ENCODE results near the gene GABRB1.

Gene GABRB1

DNA sequence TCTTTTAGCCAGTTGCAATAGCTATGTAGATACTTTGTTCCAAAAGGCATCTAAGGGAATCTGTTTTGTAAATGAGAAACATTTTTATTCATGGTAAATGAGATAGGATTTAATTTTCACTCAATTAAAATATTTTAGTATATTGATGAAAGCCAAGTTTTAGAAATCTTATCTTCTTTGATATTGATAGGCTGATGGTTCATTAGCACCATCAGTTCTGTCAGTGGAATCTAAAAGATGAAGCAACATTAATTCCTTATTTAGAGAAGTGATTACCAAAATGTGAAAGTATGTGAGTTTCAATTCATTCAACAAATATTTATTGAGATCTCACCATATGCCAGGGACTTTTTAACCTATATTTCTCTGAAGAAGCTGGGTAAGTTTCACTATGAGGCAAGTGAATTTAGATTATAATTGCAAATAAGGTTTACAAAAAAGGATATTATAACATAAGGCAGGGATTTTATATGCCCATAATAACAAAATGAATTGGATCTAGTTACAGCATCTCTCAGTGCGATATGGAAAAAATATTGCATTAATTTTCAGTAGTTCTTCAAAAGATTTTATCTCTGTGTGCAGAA, 79.3 kb downstream of the GABRB1 start:
- no peak for DNase-seq (ENCODE audit: low read depth in 1 of 2, low spot score in 1 of 2)

DNA sequence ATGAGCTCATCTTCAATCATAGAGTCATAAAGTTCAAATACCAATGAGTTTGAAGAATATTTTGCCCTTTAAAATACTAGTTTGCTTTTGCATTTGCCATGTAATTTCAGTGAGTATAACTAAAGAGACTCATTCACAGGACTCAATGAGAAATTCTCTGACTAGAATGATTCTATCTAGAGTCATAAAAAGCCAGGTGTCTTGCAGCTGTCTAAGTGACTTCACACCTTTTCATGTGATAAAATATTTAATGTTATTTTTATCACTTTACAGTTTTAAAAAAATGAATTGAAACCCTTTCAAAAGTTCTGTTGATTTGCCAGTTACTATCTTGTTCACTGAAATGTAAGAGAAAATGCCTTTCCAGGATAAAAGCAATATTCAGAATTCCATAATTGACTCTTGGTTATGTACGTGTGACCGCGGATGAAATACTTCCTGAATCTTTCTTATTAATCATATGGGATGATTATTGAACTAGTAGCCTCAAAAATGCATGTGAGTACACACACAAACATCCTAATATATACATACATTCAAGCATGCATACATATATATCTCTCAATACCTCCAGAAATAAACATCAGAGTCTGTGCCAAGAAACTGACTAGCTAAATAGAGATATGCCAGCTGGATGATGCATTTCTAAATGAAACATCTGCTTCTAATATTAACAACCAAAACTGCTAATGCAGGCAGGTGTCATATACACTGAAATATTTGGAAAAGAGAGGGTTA, 87.0 kb downstream of the GABRB1 start:
- no peak for DNase-seq (ENCODE audit: low read depth in 1 of 2, low spot score in 1 of 2)

DNA sequence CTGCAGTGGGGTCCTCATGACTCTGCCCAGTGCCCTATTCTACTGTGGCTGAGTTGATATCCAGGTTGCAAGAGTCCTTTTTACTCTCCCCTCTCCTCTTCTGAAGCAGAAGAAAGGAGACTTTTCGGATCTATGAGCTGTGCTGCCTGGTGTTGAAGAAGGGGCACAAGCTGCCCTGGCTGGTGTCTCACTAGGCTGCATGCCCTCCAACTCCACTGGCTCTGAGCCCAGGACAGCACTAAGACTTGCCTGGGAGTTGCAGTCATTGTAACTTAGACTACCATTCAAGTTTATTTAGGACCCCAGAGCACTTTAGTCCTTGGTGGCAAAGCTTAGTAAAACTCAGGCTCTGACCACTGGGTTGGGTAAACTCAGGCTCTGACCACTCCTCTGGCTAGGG, 89.4 kb downstream of the GABRB1 start:
- DNase-seq (ENCODE audit: low read depth in 1 of 2, low spot score in 1 of 2): no peak

DNA sequence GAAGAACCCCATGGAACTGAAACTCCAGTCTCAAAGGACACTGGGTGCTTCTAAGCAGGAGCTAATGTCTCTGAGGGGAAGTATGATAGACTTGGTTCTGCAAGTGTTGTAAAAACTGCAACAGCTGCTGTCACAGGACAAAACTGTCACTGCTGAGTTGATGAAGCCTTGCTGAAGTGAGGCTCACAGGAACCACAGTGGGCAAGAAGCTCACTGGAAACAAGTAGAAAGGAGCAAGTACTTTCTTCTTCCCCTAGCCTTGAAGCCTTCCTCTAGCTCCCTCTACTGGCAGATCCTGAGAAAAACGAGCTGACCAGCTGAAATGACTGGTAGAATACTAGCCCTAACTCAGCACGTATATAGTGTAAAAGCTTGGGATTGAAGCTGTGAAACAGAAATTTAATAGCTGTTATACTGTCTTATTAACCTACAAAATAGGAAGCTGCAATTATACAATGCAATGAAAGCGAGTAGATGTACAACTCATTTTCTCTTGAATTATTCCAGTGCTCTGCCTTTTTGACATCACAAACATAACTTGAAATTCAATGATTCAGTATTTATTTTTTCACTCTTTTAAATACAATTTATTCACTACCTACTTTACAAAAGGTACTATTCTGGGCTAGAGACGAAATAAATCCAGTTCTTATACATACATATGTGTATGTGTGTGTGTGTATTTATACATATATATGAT, 91.4 kb downstream of the GABRB1 start:
- DNase-seq (ENCODE audit: low read depth in 1 of 2, low spot score in 1 of 2): no peak

DNA sequence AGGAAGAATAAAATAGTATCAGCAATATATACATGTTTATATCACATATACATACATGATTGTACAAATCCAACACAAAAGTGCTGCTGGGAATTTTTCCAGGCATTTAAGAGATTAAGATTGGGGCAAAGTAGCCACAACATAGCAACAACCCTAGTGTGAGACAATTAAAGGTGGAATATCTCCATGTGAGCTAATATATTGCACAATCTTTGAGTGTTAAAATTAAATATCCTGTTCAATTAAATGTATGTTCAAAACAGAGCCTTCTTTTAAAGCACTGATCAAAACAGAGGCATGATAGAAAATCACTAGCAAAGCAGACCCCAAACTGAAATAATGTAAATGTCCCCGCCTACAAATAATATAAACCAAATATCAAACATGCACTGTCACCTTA, 97.6 kb downstream of the GABRB1 start:
- DNase-seq (ENCODE audit: low read depth in 1 of 2, low spot score in 1 of 2): no peak

DNA sequence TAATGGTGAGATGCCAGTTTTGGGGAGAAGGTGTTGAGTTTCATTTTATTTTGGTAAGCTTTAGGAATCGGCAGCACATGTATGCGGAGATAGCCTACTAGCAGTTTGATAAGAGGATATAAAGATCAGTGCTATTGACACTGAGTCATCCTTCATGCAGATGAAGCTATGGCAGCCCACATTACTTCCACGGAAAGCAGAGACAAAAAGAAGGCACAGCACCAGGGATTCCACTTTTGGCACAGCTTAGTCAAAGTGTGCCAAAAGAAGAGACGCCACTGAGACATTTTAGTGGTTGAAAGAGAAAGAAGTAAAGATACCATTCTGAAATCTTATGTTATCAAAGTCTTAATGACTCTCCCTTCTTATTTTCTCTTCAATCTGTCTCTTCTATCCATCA, 103.8 kb downstream of the GABRB1 start:
- DNase-seq (ENCODE audit: low read depth in 1 of 2, low spot score in 1 of 2): no peak

DNA sequence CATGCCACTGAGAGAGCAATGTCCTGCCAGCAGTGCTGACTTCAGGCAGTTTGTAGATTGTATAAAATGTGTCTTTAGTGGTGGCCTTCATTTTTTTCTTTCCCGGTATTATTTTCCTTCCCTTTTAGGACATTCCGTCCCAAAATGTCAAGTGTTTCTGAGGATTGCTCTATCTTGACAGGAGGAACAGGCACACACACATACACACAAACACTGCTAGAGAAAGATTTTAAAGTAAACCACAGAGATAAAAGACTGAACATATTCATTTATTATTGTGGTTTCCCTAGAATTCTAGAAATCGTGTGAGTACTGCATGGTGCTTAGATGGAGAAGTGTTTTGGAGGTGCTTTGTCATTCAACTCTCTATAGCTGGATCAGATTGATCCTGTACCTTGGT, 111.9 kb downstream of the GABRB1 start:
- DNase-seq (ENCODE audit: low read depth in 1 of 2, low spot score in 1 of 2): no peak

DNA sequence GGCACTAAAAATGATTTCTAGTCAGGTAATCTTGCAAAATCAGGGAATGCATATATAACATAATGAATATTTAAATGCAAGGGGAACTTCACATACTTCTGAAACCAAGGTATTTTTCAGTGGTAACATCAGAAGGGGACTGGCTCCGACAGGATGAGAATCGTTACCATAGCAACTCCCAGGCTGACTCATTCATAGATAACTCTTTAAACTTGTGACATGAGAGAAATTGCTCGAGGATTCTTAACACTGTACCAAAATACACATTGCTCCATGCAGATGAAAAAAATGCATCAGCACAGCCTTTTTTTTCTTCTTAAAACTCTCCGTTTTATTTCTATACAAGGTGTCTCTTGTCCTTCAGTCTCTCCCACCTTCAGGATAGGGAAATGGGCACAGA, 114.3 kb downstream of the GABRB1 start:
- no peak for DNase-seq (ENCODE audit: low read depth in 1 of 2, low spot score in 1 of 2)

DNA sequence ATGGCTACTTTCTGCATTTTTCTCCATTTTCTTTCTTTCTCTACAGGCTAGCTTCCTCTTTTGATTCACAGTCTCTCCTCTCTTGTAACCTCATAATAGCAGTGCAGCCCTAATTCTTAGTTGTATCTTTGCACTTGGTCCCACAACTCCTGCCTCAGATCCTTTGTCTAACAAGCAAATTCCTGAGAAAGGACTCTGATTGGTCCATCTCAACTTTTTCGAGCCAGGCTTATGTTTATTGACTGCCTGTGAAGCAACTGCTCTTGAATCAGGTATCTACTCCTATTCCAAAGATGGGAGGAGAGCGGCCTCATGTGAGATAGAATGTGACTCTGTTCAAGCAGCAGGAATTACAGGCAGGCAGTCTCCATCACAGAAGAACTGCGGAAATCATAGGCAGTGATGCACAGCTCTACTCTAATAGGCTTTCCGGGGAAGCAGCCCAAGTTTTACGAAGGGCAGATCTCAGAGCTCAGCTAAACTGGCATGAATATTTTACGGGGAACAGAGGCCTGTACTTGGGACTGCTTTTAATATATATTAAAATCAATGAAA, 123.5 kb downstream of the GABRB1 start:
- no peak for DNase-seq (ENCODE audit: low read depth in 1 of 2, low spot score in 1 of 2)

DNA sequence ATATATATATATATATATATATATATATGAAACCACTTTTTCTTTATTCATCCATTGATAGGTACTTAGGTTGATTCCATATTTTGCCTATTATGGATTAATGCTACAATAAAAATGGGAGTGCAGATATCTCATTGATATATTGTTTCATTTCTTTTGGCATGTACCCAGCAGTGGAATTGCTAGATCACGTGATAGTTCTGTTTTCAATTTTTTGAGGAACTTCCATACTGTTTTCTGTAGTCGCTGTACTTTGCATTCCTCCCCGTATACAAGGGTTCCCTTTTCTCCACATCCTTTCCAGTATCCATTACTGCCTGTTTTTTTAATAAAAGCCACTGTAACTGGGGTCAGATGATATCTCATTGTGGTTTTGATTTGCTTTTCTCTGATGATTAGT, 124.6 kb downstream of the GABRB1 start:
- no peak for DNase-seq (ENCODE audit: low read depth in 1 of 2, low spot score in 1 of 2)

DNA sequence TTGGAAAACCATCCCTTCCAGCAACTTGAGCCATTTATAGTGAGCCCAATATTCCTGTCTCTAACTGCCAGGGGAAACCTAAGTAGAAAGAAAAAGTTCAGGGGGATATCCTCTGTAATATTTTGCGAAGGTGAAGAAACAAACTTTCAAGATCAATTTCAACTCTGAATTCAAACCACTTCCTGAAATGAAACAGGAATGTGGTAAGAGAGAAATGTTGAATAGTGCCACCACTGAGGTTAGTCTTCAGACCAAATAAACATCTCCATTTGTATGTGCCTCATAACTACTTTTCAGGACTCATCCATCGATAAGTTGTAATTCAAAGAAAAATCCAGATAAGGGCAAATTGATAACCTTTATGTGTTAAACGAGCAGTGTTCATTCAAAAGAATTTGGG, 128.7 kb downstream of the GABRB1 start:
- DNase-seq (ENCODE audit: low read depth in 1 of 2, low spot score in 1 of 2): no peak

DNA sequence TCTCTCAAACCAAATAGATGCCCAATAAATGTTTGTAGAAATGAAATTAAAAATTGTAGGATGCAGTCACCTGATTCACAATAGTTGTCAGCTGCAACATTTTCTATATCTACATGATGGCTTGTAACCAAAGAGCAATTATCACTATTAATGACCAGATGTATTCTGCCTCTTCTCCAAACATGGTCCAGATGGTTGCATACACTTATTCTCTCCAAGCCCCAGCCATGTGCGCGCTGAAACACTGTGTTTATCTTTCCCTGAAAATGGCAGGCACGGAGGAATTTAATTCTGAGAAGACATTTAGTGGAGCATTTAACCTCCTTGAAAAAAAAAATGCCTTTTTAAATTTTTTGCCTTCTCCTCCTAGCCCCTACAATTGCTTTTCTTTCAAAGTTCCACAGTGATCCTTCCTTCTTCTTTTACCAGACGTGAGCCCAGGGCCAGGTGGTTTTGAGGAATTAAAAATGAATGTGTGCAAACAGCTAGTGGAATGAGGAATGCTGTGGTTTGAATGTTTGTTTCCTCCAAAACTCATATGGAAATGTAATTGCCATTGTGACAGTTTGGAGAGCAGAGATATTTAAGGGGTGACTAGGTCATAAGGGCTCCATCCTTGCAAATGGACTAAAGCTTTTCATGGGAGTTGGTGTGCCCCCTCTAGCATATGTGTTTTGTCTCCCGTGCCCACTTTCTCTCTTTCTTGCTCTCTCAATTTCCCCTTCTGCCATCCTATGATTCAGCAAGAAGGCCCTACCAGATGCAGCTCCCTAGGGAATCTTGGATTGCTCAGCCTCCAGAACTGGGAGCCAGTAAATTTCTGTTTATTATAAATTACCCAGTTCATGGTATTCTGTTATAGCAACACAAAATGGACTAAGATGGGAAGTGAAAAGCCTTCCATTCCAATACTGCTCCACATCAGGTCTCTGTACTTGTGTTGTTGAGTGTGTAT, 136.0 kb downstream of the GABRB1 start:
- no peak for DNase-seq (ENCODE audit: low read depth in 1 of 2, low spot score in 1 of 2)

DNA sequence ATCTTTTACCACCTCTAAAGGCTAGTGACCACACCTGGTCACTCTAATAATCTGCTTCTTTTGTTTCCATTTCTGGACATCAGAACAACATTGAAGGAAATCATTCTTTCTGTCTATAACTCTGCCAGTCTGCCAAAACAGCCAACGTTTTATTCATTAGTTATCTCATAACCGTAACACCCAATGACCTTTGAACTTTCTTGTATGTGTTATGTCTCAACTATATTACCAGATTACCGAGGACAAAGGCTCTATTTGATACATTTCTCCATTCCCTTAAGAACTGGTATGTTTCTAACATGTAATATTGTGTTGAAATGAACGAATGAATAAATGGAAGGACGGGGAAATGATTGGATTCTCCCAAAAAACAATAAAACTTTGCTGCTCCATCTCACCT, 152.7 kb downstream of the GABRB1 start:
- no peak for DNase-seq (ENCODE audit: low read depth in 1 of 2, low spot score in 1 of 2)

DNA sequence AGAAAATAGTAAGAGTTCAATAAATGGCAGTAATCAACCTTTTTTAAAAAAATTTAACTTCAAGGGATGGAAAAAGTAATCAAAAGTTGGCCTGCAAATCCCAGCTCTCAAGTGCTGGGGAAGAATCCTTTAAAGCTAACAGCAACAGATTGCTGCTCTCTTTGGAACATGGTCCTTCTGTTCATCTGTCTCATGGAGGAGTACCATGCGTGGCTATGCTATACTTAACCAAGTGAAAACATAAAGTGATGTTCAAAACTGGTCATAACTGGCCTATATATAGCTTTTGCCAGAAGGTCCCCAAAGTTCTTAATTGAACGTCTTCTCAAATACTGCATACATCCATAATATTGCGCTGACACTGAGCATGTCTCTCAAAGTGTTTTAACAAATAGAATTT, 154.4 kb downstream of the GABRB1 start:
- no peak for DNase-seq (ENCODE audit: low read depth in 1 of 2, low spot score in 1 of 2)

DNA sequence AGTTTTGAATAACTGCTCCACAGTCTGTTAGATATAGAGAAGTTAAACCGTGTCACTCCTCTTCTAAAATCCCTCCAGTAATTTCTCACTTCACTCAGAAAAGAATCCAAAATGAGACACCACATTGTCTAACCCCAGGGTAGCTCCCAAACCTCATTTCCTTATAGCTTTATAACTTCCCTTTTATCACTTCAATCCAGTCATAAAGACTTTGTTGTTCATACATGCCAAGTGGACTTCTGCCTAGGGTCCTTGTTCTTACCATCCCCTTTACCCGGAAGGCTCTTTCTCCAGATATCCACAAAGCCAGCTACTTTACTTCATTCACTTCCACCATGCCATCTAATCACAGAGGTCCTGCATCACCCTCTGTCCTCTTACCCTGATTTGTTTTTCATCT, 156.2 kb downstream of the GABRB1 start:
- no peak for DNase-seq (ENCODE audit: low read depth in 1 of 2, low spot score in 1 of 2)

DNA sequence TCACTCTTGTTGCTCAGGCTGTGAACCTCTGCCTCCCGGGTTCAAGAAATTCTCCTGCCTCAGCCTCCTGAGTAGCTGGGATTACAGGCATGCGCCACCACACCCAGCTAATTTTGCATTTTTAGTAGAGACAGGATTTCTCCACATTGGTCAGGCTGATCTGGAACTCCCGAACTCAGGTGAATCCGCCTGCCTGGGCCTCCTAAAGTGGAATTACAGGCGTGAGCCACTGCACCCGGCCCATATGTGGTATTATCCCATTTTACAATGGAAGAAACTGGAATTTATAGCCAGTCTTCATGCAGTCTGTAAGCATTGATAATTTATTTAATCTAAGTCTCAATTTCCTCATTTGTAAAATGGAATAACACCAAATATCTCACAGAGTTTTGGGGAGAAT, 161.8 kb downstream of the GABRB1 start:
- no peak for DNase-seq (ENCODE audit: low read depth in 1 of 2, low spot score in 1 of 2)

DNA sequence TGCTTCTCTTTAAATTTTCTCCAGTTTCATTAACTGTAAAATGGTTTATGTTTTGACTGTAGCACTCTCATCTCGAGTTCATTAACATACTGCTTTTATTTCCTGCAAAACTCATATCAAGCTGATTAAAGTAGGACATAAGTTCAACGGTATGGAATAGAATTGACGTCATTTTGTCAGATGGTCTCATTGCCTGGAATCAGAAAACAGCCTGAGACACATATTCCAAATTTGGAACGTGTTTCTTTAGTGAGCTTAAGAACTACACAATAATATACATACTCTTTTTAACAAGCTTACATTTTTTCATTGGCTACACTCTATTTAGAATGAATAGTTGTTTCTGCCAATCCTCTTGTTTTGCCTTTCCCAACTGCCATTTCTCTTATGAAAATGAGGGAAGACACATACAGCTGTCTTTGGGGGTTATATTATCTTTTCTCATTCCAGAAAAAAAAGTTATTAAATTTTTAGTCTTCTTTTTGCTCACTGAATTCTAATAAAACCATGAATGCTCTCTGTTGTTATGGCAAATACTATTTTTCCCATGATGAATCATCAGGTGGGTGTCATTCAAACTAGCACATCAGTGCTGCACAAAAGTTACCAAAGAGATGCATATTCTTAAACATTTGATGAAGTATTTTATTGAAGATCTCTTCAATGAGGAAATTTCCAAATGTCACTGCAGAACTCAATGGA, 162.8 kb downstream of the GABRB1 start:
- DNase-seq (ENCODE audit: low read depth in 1 of 2, low spot score in 1 of 2): no peak

DNA sequence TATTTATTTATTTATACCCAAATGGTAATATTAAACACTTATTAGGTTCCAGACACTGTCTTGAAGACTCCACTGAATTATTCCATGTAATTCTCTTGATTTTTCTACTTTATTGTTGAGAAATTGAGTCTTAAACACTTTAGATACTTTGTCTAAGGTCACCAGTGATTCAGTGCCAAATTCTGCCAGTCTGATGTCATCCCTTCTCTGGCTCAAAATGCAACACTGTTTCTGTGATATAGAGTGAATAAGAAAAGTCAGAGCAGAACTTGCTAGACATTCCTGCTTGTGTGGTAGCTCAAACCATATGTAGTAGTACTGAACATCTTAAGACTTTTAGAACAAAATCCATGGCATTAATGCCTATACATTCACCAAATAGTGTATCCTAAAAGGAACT, 164.3 kb downstream of the GABRB1 start:
- DNase-seq (ENCODE audit: low read depth in 1 of 2, low spot score in 1 of 2): no peak

DNA sequence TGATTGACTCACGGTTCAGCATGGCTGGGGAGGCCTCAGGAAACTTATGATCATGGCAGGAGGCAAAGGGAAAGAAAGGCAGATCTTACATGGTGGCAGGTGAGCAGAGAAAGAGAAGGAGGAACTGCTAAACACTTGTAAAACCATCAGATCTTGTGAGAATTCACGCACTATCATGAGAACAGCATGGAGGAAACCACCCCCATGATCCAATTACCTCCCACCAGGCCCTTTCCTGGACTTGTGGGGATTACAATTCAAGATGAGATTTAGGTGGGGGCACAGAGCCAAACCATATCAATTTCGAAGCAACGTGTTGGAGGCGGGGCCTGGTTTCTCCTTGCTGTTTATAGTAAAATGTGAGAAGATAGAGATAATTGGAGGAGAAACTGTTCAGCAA, 167.4 kb downstream of the GABRB1 start:
- no peak for DNase-seq (ENCODE audit: low read depth in 1 of 2, low spot score in 1 of 2)

DNA sequence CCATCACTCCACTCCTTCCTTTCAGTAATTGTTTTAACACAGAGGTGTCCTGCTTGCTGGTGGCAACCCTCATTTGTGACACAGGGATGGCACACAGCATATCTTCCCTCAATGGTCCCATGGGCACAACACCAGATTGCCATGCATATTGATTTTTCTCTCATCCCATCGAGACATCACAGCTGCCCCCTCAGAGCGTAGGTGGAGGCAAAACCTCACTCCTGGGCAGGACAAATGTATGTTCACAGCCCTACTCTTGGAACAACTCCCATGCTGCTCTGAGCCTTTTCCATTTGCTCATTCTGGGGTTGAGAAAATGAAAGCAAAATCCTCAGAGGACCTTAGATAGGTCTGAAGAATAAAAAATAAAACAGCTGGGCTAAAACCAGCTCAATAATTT, 172.2 kb downstream of the GABRB1 start:
- DNase-seq (ENCODE audit: low read depth in 1 of 2, low spot score in 1 of 2): no peak

DNA sequence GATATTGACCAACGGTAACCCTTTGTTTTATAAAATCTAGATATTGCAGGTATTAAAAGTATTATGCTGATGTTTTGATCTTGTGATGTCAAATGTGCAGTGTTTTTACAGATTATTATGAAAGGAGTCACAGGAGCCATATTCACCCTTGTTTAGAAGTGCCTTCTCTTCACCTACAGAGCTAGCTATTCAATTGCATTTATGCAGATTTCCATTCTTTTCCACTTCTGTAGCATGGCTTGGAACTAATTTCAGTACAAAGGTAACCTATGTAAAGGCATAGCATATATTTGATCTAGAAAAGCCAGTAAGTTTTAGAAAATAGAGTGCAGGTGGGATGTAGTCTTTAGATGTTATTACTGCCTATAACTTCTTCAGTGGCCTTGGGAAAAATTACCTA, 176.2 kb downstream of the GABRB1 start:
- DNase-seq (ENCODE audit: low read depth in 1 of 2, low spot score in 1 of 2): no peak

All from stimulated activated CD4-positive, alpha-beta T cell treated with anti-CD3 and anti-CD28 coated beads, Interleukin-15, amount 100 ng/mL, for 1 hour (primary cell).